Vagina (tissue), 2 donors: ENCODE data around the gene SQSTM1. TPM values are rescaled to one million over a fixed set of nuclear protein-coding genes. Genes with fewer than 3 reads are reported as not detected.

Source experiments
- DNase-seq, 2 donors: peaks; one replicate each; pipeline ENCODE4 v3.0.0-alpha.2; 2017; ENCODE audit errors: extremely low spot score in 2 of 2
- H3K27ac ChIP-seq: fragments of 200-600 bp; sonication (generic); one replicate; pipeline ENCODE4 v1.5.1; 2019
- H3K27me3 ChIP-seq: fragments of 200-600 bp; sonication (generic); one replicate; pipeline ENCODE4 v1.5.1; 2019
- H3K36me3 ChIP-seq, 2 donors: fragments of 200-600 bp; sonication (generic); one replicate each; pipeline ENCODE4 v1.5.1; 2017 to 2019
- H3K4me1 ChIP-seq: fragments of 200-600 bp; sonication (generic); one replicate; pipeline ENCODE4 v1.5.1; 2019
- H3K4me3 ChIP-seq, 2 donors: fragments of 200-600 bp; sonication (generic); 1 replicate in 1 of 2; 2 replicates in 1 of 2; pipeline ENCODE4 v1.5.1; 2016 to 2019
- H3K9me3 ChIP-seq: fragments of 200-600 bp; sonication (generic); one replicate; pipeline ENCODE4 v1.5.1; 2019
- POLR2A ChIP-seq, 2 donors: fragments of 450-650 bp; IDR thresholded peaks; one replicate each; pipeline ENCODE4 v1.6.1; 2017; ENCODE audit warnings: antibody characterized with exemption in 2 of 2, mild to moderate bottlenecking in 2 of 2, moderate library complexity in 2 of 2
- POLR2AphosphoS5 ChIP-seq, 2 donors: sonication (generic); formaldehyde crosslinking; IDR thresholded peaks; one replicate each; pipeline ENCODE4 v1.9.0; 2017; ENCODE audit warnings: antibody characterized with exemption in 2 of 2, mild to moderate bottlenecking in 2 of 2, low read depth in 1 of 2; ENCODE audit not compliant: insufficient read depth in 1 of 2
- intact Hi-C: fragments of 100-400 bp; cut with DNase I; formaldehyde crosslinking; loops from one replicate; pipeline ENCODE4 v1.15.1; 2023
- total RNA-seq: library from RNA; depleted of rRNA; stranded (reverse); fragments of >200 nt; gene quantifications from one replicate; pipeline ENCODE4 v1.2.3, GENCODE V29; 2016
- TF ChIP-seq, protein P1 (sequence below), 3 experiments: fragments of 450-650 bp in 2 of 3; fragments of 200-600 bp in 1 of 3; sonication (generic) in 1 of 3; IDR thresholded peaks; one replicate each; pipeline ENCODE4 v1.5.1; 2017 to 2019; ENCODE audit warnings: antibody characterized with exemption in 3 of 3, mild to moderate bottlenecking in 2 of 3, moderate library complexity in 2 of 3

Gene SQSTM1
- total RNA-seq, 1 donor from 2014 or later, result 373 TPM

DNA sequence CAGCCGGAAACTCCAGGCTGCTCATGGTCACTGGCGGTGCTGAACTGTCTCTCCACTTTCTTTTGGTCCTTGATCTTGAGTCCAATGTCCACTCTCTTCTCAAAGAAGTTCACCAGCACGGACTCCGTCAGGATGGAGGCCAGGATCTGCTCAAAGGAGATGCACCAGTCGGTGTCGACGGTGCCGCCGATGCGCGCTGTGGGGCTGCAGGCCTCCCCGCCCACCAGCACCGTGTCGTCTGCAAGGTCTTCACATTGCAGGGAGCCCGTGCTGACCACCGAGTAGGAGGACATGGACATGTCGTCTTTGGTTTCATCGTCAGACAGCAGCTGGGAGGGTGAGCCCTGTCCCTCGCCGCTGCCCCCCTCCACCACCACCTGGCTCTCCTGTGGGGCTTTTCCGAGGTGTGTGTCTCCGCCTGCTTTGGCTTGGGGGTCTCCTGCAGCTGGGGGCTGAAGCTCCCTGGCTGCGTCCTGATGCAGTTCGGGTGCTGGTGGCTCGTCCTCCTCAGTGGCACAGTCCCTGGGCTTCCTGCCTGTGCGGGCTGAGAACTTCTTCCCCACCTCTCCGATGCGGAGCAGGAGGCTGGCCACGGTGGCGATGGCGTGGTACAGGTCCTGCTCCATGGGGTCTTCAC is 42.9 kb downstream of the SQSTM1 start:
- intact Hi-C loops, result no loop called here
- H3K36me3 ChIP-seq, result peaks cover 7 to 59% of the 10 kb centered on the region in 2 donors
- peaks cover 12% of the 10 kb centered on the region for H3K4me1 ChIP-seq
- no peak overlapping the region for H3K27ac ChIP-seq
- no peak for DNase-seq
- H3K4me3 ChIP-seq, result no peak overlapping the region
- no peaks in the 10 kb centered on the region for H3K27me3 ChIP-seq
- no peaks in the 10 kb centered on the region for H3K9me3 ChIP-seq
- TF ChIP-seq POLR2A (IDR thresholded peaks at IDR 0.05), result no peak
- TF ChIP-seq, protein P1, sequence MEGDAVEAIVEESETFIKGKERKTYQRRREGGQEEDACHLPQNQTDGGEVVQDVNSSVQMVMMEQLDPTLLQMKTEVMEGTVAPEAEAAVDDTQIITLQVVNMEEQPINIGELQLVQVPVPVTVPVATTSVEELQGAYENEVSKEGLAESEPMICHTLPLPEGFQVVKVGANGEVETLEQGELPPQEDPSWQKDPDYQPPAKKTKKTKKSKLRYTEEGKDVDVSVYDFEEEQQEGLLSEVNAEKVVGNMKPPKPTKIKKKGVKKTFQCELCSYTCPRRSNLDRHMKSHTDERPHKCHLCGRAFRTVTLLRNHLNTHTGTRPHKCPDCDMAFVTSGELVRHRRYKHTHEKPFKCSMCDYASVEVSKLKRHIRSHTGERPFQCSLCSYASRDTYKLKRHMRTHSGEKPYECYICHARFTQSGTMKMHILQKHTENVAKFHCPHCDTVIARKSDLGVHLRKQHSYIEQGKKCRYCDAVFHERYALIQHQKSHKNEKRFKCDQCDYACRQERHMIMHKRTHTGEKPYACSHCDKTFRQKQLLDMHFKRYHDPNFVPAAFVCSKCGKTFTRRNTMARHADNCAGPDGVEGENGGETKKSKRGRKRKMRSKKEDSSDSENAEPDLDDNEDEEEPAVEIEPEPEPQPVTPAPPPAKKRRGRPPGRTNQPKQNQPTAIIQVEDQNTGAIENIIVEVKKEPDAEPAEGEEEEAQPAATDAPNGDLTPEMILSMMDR (IDR thresholded peaks at IDR 0.05), result no peak
- TF ChIP-seq POLR2AphosphoS5 (IDR thresholded peaks at IDR 0.05; ENCODE audit: insufficient read depth in 1 of 2, low read depth in 1 of 2), result no peak

DNA sequence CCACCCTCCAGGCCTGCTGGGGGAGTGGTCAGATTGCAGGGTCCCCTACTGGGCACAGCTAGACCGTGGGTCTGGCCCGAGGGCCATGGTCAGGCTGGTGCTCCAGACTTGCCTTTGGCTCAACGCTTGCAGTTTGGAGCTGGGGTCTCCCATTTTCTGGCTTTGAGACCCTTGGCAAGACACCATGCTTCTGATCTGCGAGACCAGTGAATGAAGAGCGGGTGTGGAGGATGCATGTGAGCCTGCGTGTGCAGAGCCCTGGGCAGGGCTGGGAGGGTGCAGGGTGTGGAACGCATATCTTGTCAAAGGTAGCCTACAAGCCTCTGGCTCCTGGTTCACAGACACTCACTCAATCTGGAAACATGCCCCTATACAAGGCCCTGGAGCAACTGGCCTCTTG is 44.0 kb downstream of the SQSTM1 start:
- H3K27ac ChIP-seq, result no peak overlapping the region
- H3K27me3 ChIP-seq, result no peaks in the 10 kb centered on the region
- peaks cover 8% of the 10 kb centered on the region for H3K4me1 ChIP-seq
- TF ChIP-seq POLR2A (IDR thresholded peaks at IDR 0.05) (no peak), POLR2AphosphoS5 (IDR thresholded peaks at IDR 0.05; ENCODE audit: insufficient read depth in 1 of 2, low read depth in 1 of 2) (no peak)
- TF ChIP-seq, protein P1 (IDR thresholded peaks at IDR 0.05), result no peak
- H3K4me3 ChIP-seq, result no peak overlapping the region
- no peak for DNase-seq
- intact Hi-C loops, result no loop called here
- H3K9me3 ChIP-seq, result no peaks in the 10 kb centered on the region
- peaks cover 7 to 70% of the 10 kb centered on the region in 2 donors for H3K36me3 ChIP-seq

DNA sequence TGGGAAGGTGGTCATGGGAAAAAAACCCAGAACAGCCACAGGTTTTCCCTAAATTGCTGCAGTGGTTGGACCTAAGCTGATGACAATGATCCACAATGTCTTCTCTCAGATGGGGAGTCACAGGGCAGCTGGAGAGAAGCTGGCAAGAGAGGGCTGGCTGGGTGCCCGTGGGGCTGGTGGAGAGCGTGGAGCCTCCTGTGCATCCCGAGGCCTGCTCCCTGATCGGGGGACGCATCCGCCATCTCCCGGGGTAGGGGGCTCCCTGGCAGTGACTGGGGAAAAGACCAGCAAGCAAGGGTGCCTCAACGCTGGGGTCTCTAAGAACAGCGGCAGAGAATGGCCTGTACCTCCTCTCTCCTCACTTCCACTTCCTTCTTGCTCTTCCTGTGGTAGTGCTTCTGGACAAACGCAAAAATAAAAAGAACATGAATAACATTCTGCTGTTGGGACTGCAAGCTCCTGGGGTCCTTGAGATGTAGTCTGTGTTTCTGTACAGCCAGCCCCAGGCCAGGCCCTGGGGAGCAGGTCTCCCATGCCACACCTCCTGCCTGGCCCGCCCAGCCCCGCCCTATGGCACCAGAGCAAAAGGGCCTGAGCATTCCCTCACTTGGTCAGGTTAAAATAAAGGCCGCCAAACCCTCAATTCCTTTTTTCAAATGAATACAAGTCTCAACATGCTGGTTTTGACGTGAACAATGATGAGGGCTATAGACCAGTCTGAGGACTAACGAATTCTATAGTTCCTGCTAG is 45.0 kb downstream of the SQSTM1 start:
- TF ChIP-seq POLR2AphosphoS5 (IDR thresholded peaks at IDR 0.05; ENCODE audit: insufficient read depth in 1 of 2, low read depth in 1 of 2), result no peak
- TF ChIP-seq, protein P1 (IDR thresholded peaks at IDR 0.05), result no peak
- TF ChIP-seq POLR2A (IDR thresholded peaks at IDR 0.05), result no peak
- Histone ChIP-seq H3K27me3 (no peaks in the 10 kb centered on the region), H3K4me1 (no peaks in the 10 kb centered on the region), H3K4me3 (no peak overlapping the region), H3K27ac (no peak overlapping the region), H3K36me3 (peaks cover 7 to 70% of the 10 kb centered on the region in 2 donors), H3K9me3 (no peaks in the 10 kb centered on the region)
- intact Hi-C loops, result no loop called here
- no peak for DNase-seq

DNA sequence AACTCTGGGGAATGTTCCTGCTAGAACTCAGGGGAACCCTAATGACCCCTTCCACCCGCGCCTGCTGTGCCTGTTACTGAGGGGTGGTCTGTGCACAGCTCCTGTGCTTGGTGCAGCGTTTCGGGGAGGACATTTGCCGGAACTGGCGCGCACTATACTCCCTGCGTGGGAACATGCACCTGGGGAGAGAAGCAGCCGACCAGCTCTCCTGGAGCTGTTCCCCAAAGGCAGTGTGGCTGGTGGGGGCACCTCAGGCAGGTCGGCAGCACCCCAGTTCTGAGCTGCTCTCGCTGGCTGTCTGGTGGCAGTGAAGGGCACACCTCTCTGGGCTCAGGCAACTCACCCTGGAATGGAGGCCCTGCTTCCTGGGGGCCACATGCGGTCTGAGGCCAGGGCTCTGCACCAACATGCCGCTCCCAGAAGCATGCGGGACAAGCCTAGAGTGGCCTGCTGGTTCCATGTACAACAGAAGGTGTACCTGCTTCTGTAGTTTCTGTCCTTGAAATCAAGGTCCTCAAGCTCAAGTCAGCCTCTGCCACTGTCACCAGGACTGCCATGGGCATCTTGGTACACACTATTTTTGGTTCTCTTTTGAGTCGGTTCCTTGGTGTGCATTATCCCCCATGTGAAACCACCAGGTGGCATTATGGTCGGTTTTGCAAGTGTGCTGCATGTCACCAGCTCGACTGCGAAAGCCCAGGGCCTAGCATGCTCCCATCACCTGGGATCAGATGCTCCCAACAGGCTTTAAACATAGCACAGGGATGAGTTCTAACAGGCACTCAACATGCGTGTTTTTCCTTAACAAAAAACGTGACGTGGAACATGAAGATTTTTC is 45.8 kb downstream of the SQSTM1 start:
- peaks cover 7 to 75% of the 10 kb centered on the region in 2 donors for H3K36me3 ChIP-seq
- intact Hi-C loops, result no loop called here
- no peak overlapping the region for H3K27ac ChIP-seq

More for the DNA sequence above, 45.8 kb downstream of the SQSTM1 start:
- Histone ChIP-seq H3K4me3 (no peak overlapping the region), H3K27me3 (no peaks in the 10 kb centered on the region), H3K9me3 (no peaks in the 10 kb centered on the region), H3K4me1 (no peaks in the 10 kb centered on the region)
- DNase-seq, result no peak
- TF ChIP-seq, protein P1 (IDR thresholded peaks at IDR 0.05), result no peak
- TF ChIP-seq POLR2AphosphoS5 (IDR thresholded peaks at IDR 0.05; ENCODE audit: insufficient read depth in 1 of 2, low read depth in 1 of 2) (no peak), POLR2A (IDR thresholded peaks at IDR 0.05) (no peak)
